Measurements from ENCODE around the gene NAGPA. TPM values are rescaled to one million over a fixed set of nuclear protein-coding genes. Genes with fewer than 3 reads are reported as not detected.

Gene NAGPA
- polyA plus RNA-seq, 1 donor (not counting 4 experiments of a cell fraction or from before 2014, with no cell fraction given): 5.0 TPM

DNA sequence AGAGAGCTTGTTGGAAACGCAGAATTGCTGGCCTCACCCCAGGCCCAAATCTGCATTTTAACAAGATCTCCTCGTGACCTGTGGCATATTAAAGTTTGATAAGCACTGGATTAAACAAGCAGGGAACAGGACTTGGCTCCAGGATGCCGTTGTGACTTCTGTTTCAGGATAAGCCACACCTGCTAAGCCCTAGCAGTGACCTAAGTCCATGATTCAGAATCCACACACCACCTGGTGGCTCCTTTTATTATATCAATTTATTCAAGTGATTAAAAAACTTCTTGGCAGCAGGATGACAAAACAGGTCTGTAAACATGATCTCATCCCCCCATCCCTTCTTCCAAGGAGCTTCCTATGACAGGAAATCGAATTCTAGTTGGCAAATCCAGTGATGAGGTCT, 9.1 kb downstream of the NAGPA start:
- H3K9me3 ChIP-seq (ENCODE audit: control insufficient read depth, low read depth, low read length): no peaks in the 10 kb centered on the region
- DNase-seq (ENCODE audit: low read depth, low spot score): no peak
- dilution Hi-C loops (cut with MboI; ENCODE audit: extremely low pct_ligation_motif_present, low sequenced_read_pairs): no loop called here
- H3K4me2 ChIP-seq (ENCODE audit: control insufficient read depth, extremely low read depth, insufficient read depth, low read depth, low read length): no peak overlapping the region
- no peak for TF ChIP-seq EZH2 (IDR thresholded peaks at IDR 0.05; ENCODE audit: low read length)
- TF ChIP-seq CTCF (optimal IDR thresholded peaks at IDR 0.05 in 1 of 3, IDR thresholded peaks at IDR 0.05 in 1 of 3, conservative IDR thresholded peaks at IDR 0.05 in 1 of 3; ENCODE audit: extremely low read depth in 1 of 3, insufficient read depth in 2 of 3, low read length in 3 of 3): peak; percentile 25 to 39 (median 38)
- H3K4me1 ChIP-seq (ENCODE audit: control insufficient read depth, extremely low read depth, insufficient read depth, low read length): no peaks in the 10 kb centered on the region
- H3K79me2 ChIP-seq (ENCODE audit: control insufficient read depth, insufficient read depth, low read length): no peaks in the 10 kb centered on the region
- H4K20me1 ChIP-seq (ENCODE audit: control insufficient read depth, extremely low read depth, insufficient read depth, low read length): no peaks in the 10 kb centered on the region
- H3K9me1 ChIP-seq (ENCODE audit: control insufficient read depth, extremely low read depth, insufficient read depth, low read length): no peaks in the 10 kb centered on the region
- H3K27ac ChIP-seq (ENCODE audit: control insufficient read depth, insufficient read depth, low read length): no peak overlapping the region
- H3K27me3 ChIP-seq (ENCODE audit: control insufficient read depth, extremely low read depth, insufficient read depth, low read length): peaks cover 5% of the 10 kb centered on the region
- no peak overlapping the region for H3K9ac ChIP-seq (ENCODE audit: control insufficient read depth, extremely low read depth, insufficient read depth, low read length)
- FAIRE-seq: no peak
- no peak overlapping the region for H3K4me3 ChIP-seq (ENCODE audit: control insufficient read depth in 2 of 3, extremely low read depth in 1 of 3, insufficient read depth in 2 of 3, low read depth in 1 of 3, low read length in 3 of 3)
- H3K36me3 ChIP-seq (ENCODE audit: control insufficient read depth in 2 of 2, extremely low read depth in 1 of 2, insufficient read depth in 2 of 2, low read length in 2 of 2): peaks cover 0 to 4% of the 10 kb centered on the region in 2 experiments
- no peak overlapping the region for H2AFZ ChIP-seq (ENCODE audit: control insufficient read depth, low read length)

DNA sequence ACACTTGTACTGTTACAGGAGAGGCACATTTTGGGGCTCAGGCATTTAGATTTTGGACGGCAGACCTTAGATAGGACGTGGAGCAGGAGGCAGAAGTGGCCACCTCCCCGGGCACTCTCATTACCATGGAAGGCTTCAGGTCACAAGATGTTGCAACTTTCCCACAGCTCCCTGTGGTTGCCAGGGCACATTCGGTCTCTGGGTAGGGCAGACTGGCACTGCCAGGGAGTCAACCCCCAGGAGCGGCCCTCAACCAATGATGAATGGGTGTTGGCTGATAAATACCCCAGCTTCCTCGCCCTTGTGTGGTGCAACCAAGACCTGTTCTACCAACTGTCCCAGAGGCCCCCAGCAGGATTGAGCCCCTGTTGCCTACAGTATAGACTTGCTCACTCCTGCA, 11.2 kb downstream of the NAGPA start:
- TF ChIP-seq EZH2 (IDR thresholded peaks at IDR 0.05; ENCODE audit: low read length) (no peak), CTCF (optimal IDR thresholded peaks at IDR 0.05 in 1 of 3, IDR thresholded peaks at IDR 0.05 in 1 of 3, conservative IDR thresholded peaks at IDR 0.05 in 1 of 3; ENCODE audit: extremely low read depth in 1 of 3, insufficient read depth in 2 of 3, low read length in 3 of 3) (no peak)
- Histone ChIP-seq H3K36me3 (ENCODE audit: control insufficient read depth in 2 of 2, extremely low read depth in 1 of 2, insufficient read depth in 2 of 2, low read length in 2 of 2) (peaks cover 0 to 4% of the 10 kb centered on the region in 2 experiments), H3K27ac (ENCODE audit: control insufficient read depth, insufficient read depth, low read length) (no peak overlapping the region), H4K20me1 (ENCODE audit: control insufficient read depth, extremely low read depth, insufficient read depth, low read length) (no peaks in the 10 kb centered on the region), H3K4me3 (ENCODE audit: control insufficient read depth in 2 of 3, extremely low read depth in 1 of 3, insufficient read depth in 2 of 3, low read depth in 1 of 3, low read length in 3 of 3) (no peak overlapping the region), H3K27me3 (ENCODE audit: control insufficient read depth, extremely low read depth, insufficient read depth, low read length) (peaks cover 5% of the 10 kb centered on the region), H3K9me3 (ENCODE audit: control insufficient read depth, low read depth, low read length) (no peaks in the 10 kb centered on the region), H3K9ac (ENCODE audit: control insufficient read depth, extremely low read depth, insufficient read depth, low read length) (no peak overlapping the region), H3K4me2 (ENCODE audit: control insufficient read depth, extremely low read depth, insufficient read depth, low read depth, low read length) (no peak overlapping the region), H2AFZ (ENCODE audit: control insufficient read depth, low read length) (no peak overlapping the region), H3K4me1 (ENCODE audit: control insufficient read depth, extremely low read depth, insufficient read depth, low read length) (no peaks in the 10 kb centered on the region), H3K9me1 (ENCODE audit: control insufficient read depth, extremely low read depth, insufficient read depth, low read length) (no peaks in the 10 kb centered on the region), H3K79me2 (ENCODE audit: control insufficient read depth, insufficient read depth, low read length) (no peaks in the 10 kb centered on the region)
- dilution Hi-C loops (cut with MboI; ENCODE audit: extremely low pct_ligation_motif_present, low sequenced_read_pairs): no loop called here
- DNase-seq (ENCODE audit: low read depth, low spot score): no peak
- FAIRE-seq: no peak

Data from keratinocyte (primary cell).